Measurements from ENCODE around the gene COQ10A. TPM values are rescaled to one million over a fixed set of nuclear protein-coding genes. Genes with fewer than 3 reads are reported as not detected.
A peak's percentile ranks its signal among the peaks of the same experiment; 100 is the strongest.

COQ10A gene
- total and polyA plus RNA-seq, 9 of the 15 experiments (the other 6 are each of a cell fraction or from before 2014, with no cell fraction given), result 3.1 to 26.4 (median 12.7) TPM

DNA sequence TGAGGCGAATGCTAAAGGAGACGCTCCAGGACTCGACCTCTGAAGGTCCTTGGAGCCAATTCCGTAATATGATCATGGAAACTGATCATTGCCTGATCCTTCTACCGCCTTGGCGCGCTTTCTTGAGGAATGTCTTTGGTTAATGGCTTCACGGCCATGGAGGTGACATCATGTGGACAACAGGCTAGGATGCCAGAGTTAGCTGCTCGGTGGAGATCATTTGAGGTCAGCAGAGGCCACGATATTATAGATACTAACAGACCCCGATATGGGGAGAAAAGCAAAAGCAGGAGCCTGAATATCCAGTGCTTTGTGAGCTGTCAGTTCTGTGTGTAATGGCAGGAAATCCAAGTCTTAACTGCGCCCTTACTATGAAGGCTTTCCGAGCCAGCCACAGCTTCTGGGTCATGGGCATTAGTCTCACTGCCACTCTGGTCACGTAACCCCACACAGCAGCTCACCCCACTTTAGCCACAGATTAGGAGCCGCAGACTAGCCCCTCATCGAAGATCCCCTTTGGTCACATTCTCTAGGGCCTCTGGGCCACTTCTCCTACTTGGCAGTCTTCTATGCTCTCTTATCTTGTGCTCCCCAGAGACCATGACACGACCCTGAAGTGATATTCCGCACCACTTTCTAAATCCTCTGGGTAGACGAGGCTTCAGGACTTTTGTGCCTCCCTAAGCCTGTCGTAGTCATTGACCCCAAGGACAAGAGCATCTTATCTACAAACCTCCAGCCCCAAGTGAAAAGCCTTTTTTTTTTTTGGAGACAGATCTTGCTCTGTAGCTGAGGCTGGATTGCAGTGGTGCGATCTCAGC is 34.1 kb downstream of the COQ10A start (continued):
- TF ChIP-seq YY1 (IDR thresholded peaks at IDR 0.05; ENCODE audit: borderline replicate concordance in 1 of 3, control insufficient read depth in 1 of 3, extremely low read depth in 1 of 3, insufficient read depth in 3 of 3, insufficient read length in 1 of 3, insufficient replicate concordance in 2 of 3, low read depth in 1 of 3, low read length in 2 of 3) (peak; percentile 30 to 70 (median 42)), MTA2 (IDR thresholded peaks at IDR 0.05; ENCODE audit: low read depth) (peak; percentile 76), JUN (IDR thresholded peaks at IDR 0.05; ENCODE audit: borderline replicate concordance, low read depth, low read length) (0 out of 2 replicates have a peak, but pooled peaks have one; percentile 13), JUN (CRISPR knock-in tag; IDR thresholded peaks at IDR 0.05; ENCODE audit: borderline replicate concordance) (no peak), GATAD2B (IDR thresholded peaks at IDR 0.05; ENCODE audit: borderline replicate concordance) (0 out of 2 replicates have a peak, but pooled peaks have one; percentile 9), DMBX1 (CRISPR knock-in tag; IDR thresholded peaks at IDR 0.05; ENCODE audit: borderline replicate concordance) (0 out of 2 replicates have a peak, but pooled peaks have one; percentile 32), ZNF696 (CRISPR knock-in tag; conservative IDR thresholded peaks at IDR 0.05) (no peak), ZNF274 (IDR thresholded peaks at IDR 0.05; ENCODE audit: borderline replicate concordance, low read depth, low read length) (no peak), ESRRB (CRISPR knock-in tag; IDR thresholded peaks at IDR 0.05; ENCODE audit: borderline replicate concordance) (no peak), ZBTB7A (IDR thresholded peaks at IDR 0.05; ENCODE audit: borderline replicate concordance, control insufficient read depth, low read depth, low read length) (peak; percentile 83), SMAD2 (IDR thresholded peaks at IDR 0.05; ENCODE audit: low read depth, low read length) (no peak), MAFG (tag; conservative IDR thresholded peaks at IDR 0.05) (no peak), JUNB (CRISPR knock-in tag; conservative IDR thresholded peaks at IDR 0.05) (no peak), U2AF2 (optimal IDR thresholded peaks at IDR 0.05; ENCODE audit: low read depth, low read length) (no peak), ZBTB43 (CRISPR knock-in tag; IDR thresholded peaks at IDR 0.05) (0 out of 2 replicates have a peak, but pooled peaks have one; percentile 61), HIVEP1 (CRISPR knock-in tag; IDR thresholded peaks at IDR 0.05) (no peak)
- TF ChIP-seq, protein P1, sequence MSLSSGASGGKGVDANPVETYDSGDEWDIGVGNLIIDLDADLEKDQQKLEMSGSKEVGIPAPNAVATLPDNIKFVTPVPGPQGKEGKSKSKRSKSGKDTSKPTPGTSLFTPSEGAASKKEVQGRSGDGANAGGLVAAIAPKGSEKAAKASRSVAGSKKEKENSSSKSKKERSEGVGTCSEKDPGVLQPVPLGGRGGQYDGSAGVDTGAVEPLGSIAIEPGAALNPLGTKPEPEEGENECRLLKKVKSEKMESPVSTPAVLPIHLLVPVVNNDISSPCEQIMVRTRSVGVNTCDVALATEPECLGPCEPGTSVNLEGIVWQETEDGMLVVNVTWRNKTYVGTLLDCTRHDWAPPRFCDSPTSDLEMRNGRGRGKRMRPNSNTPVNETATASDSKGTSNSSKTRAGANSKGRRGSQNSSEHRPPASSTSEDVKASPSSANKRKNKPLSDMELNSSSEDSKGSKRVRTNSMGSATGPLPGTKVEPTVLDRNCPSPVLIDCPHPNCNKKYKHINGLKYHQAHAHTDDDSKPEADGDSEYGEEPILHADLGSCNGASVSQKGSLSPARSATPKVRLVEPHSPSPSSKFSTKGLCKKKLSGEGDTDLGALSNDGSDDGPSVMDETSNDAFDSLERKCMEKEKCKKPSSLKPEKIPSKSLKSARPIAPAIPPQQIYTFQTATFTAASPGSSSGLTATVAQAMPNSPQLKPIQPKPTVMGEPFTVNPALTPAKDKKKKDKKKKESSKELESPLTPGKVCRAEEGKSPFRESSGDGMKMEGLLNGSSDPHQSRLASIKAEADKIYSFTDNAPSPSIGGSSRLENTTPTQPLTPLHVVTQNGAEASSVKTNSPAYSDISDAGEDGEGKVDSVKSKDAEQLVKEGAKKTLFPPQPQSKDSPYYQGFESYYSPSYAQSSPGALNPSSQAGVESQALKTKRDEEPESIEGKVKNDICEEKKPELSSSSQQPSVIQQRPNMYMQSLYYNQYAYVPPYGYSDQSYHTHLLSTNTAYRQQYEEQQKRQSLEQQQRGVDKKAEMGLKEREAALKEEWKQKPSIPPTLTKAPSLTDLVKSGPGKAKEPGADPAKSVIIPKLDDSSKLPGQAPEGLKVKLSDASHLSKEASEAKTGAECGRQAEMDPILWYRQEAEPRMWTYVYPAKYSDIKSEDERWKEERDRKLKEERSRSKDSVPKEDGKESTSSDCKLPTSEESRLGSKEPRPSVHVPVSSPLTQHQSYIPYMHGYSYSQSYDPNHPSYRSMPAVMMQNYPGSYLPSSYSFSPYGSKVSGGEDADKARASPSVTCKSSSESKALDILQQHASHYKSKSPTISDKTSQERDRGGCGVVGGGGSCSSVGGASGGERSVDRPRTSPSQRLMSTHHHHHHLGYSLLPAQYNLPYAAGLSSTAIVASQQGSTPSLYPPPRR (CRISPR knock-in tag; IDR thresholded peaks at IDR 0.05; ENCODE audit: borderline replicate concordance), result no peak; the same call in 1 of the 2 replicates
- TF ChIP-seq, protein P2, sequence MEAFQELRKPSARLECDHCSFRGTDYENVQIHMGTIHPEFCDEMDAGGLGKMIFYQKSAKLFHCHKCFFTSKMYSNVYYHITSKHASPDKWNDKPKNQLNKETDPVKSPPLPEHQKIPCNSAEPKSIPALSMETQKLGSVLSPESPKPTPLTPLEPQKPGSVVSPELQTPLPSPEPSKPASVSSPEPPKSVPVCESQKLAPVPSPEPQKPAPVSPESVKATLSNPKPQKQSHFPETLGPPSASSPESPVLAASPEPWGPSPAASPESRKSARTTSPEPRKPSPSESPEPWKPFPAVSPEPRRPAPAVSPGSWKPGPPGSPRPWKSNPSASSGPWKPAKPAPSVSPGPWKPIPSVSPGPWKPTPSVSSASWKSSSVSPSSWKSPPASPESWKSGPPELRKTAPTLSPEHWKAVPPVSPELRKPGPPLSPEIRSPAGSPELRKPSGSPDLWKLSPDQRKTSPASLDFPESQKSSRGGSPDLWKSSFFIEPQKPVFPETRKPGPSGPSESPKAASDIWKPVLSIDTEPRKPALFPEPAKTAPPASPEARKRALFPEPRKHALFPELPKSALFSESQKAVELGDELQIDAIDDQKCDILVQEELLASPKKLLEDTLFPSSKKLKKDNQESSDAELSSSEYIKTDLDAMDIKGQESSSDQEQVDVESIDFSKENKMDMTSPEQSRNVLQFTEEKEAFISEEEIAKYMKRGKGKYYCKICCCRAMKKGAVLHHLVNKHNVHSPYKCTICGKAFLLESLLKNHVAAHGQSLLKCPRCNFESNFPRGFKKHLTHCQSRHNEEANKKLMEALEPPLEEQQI (IDR thresholded peaks at IDR 0.05), result no peak

All from K562 (cell line).